NAMALWA (cell line): Measurements from ENCODE around the gene NELFB.
A peak's percentile ranks its signal among the peaks of the same experiment; 100 is the strongest.
"Not testable (repeated sequence)": the region's sequence is repeated elsewhere in the genome, so short reads cannot be mapped to it uniquely, and the experiment has no call there.

Experiments
- DNase-seq: peaks from one replicate; pipeline ENCODE4 v3.0.0-alpha.2; 2015; ENCODE audit warnings: low spot score

The NELFB gene

GRCh38 chr9:137234758-137235423 is 20.2 kb upstream of the NELFB start:
- DNase-seq, result peak; percentile 61

GRCh38 chr9:137235424-137236237 is 19.5 kb upstream of the NELFB start:
- peak; percentile 68 for DNase-seq

- DNase-seq, result peak; percentile 90
Observed at GRCh38 chr9:137236238-137236935, 18.7 kb upstream of the NELFB start.

GRCh38 chr9:137236936-137237421 is 18.1 kb upstream of the NELFB start:
- DNase-seq, result no peak

- DNase-seq, result peak; percentile 57
Observed at GRCh38 chr9:137237759-137238726, 17.1 kb upstream of the NELFB start.

GRCh38 chr9:137239541-137240200 is 15.5 kb upstream of the NELFB start:
- DNase-seq, result not testable (repeated sequence)

- peak; percentile 81 for DNase-seq
Observed at GRCh38 chr9:137240318-137240840, 14.7 kb upstream of the NELFB start.

GRCh38 chr9:137240841-137241489 is 14.2 kb upstream of the NELFB start, which contains the start of gene TUBB4B:
TSS of gene TUBB4B (plus strand) at chr9:137241287. CDS start at chr9:137241361, 74 bp downstream.
- peak; percentile 100 for DNase-seq

- no peak for DNase-seq
Observed at GRCh38 chr9:137241490-137242268, 13.4 kb upstream of the NELFB start.

GRCh38 chr9:137242269-137243203 is 12.6 kb upstream of the NELFB start:
- no peak for DNase-seq

- not testable (repeated sequence) for DNase-seq
Observed at GRCh38 chr9:137243266-137243625, 11.9 kb upstream of the NELFB start.

GRCh38 chr9:137243626-137244485 is 11.3 kb upstream of the NELFB start:
- DNase-seq, result peak; percentile 54

GRCh38 chr9:137244486-137245449 is 10.4 kb upstream of the NELFB start:
- no peak for DNase-seq

- DNase-seq, result no peak
Observed at GRCh38 chr9:137245450-137246421, 9.4 kb upstream of the NELFB start.
